Measurements from ENCODE around the gene LMAN1. TPM values are rescaled to one million over a fixed set of nuclear protein-coding genes. Genes with fewer than 3 reads are reported as not detected.

The LMAN1 gene
- total RNA-seq, 1 experiment from 2014 or later, result 77.3 TPM

- no peaks in the 10 kb centered on the region for H3K4me1 Mint-ChIP-seq
- no peak for ATAC-seq
- no peaks in the 10 kb centered on the region for H3K9me3 Mint-ChIP-seq
- DNase-seq (ENCODE audit: low spot score), result no peak
- ChIA-PET CTCF (interaction anchor here (0.7 to 3.4 kb wide), 10 partner anchors 22 to 323 kb away, joined by 3 to 133 read pairs (median 6); partner anchors contain the start of gene RAX), POLR2A (interaction anchor here (0.8 to 1.2 kb wide), 2 partner anchors 36 to 93 kb away, joined by 3 to 12 read pairs; partner anchors contain the start of gene RAX)
- no peaks in the 10 kb centered on the region for H3K36me3 Mint-ChIP-seq
- TF ChIP-seq IRF1 (CRISPR knock-in tag; IDR thresholded peaks at IDR 0.05) (no peak), ZNF512 (CRISPR knock-in tag; IDR thresholded peaks at IDR 0.05; ENCODE audit: borderline replicate concordance) (no peak), TEAD4 (CRISPR knock-in tag; IDR thresholded peaks at IDR 0.05) (no peak), ZSCAN18 (CRISPR knock-in tag; IDR thresholded peaks at IDR 0.05) (no peak), ATF2 (CRISPR knock-in tag; IDR thresholded peaks at IDR 0.05; ENCODE audit: borderline replicate concordance, low read depth) (no peak), PRDM15 (CRISPR knock-in tag; IDR thresholded peaks at IDR 0.05) (no peak), GRHL2 (CRISPR knock-in tag; IDR thresholded peaks at IDR 0.05; ENCODE audit: insufficient replicate concordance, severe bottlenecking) (no peak), ZNF532 (CRISPR knock-in tag; IDR thresholded peaks at IDR 0.05; ENCODE audit: borderline replicate concordance) (no peak), CBFB (CRISPR knock-in tag; IDR thresholded peaks at IDR 0.05; ENCODE audit: low read depth) (no peak), E2F5 (CRISPR knock-in tag; IDR thresholded peaks at IDR 0.05) (no peak), SMAD4 (CRISPR knock-in tag; IDR thresholded peaks at IDR 0.05) (no peak), E2F4 (CRISPR knock-in tag; IDR thresholded peaks at IDR 0.05; ENCODE audit: borderline replicate concordance, low read depth) (no peak), NFYB (CRISPR knock-in tag; conservative IDR thresholded peaks at IDR 0.05; ENCODE audit: low read depth) (no peak), NFATC4 (CRISPR knock-in tag; IDR thresholded peaks at IDR 0.05) (no peak), ATF1 (CRISPR knock-in tag; IDR thresholded peaks at IDR 0.05) (no peak), NR2C2 (CRISPR knock-in tag; IDR thresholded peaks at IDR 0.05) (no peak), ZNF317 (CRISPR knock-in tag; IDR thresholded peaks at IDR 0.05; ENCODE audit: borderline replicate concordance, low read depth) (no peak), ATF6 (CRISPR knock-in tag; IDR thresholded peaks at IDR 0.05) (no peak), ZNF671 (CRISPR knock-in tag; IDR thresholded peaks at IDR 0.05) (no peak)
- no peak overlapping the region for H3K27ac Mint-ChIP-seq
- H3K27me3 Mint-ChIP-seq (ENCODE audit: low read depth), result peaks cover 67% of the 10 kb centered on the region
- peak overlapping the region; percentile 48 for H3K4me3 Mint-ChIP-seq
These were observed 50.2 kb downstream of the LMAN1 start for GRCh38 chr18:59308938-59309260.

Measured in WTC11 (cell line).